ENCODE measurements around the gene NALF2.

DNA sequence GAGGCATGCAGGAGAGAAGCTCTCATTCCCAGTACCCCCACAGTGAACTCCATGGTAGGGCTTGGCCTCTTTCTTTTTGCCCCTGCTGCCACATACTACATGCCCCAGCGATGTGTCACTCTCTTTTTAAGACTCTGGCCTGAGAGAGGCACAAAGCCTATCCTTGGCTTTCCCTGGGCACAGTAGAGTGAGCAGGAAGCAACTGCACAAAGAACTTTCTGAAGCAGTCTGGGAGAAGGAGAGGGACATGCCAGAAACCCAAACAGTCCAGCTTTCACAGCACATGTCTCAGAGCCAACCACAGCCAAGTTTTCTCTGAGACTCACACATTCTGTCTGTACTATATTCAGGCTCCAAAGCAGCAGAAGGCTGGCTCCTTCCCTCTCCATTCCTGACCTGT is 7.9 kb upstream of the NALF2 start:
- TF ChIP-seq, protein P1, sequence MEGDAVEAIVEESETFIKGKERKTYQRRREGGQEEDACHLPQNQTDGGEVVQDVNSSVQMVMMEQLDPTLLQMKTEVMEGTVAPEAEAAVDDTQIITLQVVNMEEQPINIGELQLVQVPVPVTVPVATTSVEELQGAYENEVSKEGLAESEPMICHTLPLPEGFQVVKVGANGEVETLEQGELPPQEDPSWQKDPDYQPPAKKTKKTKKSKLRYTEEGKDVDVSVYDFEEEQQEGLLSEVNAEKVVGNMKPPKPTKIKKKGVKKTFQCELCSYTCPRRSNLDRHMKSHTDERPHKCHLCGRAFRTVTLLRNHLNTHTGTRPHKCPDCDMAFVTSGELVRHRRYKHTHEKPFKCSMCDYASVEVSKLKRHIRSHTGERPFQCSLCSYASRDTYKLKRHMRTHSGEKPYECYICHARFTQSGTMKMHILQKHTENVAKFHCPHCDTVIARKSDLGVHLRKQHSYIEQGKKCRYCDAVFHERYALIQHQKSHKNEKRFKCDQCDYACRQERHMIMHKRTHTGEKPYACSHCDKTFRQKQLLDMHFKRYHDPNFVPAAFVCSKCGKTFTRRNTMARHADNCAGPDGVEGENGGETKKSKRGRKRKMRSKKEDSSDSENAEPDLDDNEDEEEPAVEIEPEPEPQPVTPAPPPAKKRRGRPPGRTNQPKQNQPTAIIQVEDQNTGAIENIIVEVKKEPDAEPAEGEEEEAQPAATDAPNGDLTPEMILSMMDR (IDR thresholded peaks at IDR 0.05; ENCODE audit: poor library complexity) = no peak
- TF ChIP-seq EZH2phosphoT487 (IDR thresholded peaks at IDR 0.05; ENCODE audit: low read depth, severe bottlenecking, unreplicated experiment) = no peak

All from hepatocyte (in vitro differentiated cells).